G401.6 (cell line): ENCODE data around the gene PPP1R14C.

ENCODE experiments used
- FAIRE-seq: peaks from 2 replicates; lab custom pipeline; 2012; peaks lifted over from hg19 to GRCh38; lab: Jason Lieb, UNC

PPP1R14C gene

DNA sequence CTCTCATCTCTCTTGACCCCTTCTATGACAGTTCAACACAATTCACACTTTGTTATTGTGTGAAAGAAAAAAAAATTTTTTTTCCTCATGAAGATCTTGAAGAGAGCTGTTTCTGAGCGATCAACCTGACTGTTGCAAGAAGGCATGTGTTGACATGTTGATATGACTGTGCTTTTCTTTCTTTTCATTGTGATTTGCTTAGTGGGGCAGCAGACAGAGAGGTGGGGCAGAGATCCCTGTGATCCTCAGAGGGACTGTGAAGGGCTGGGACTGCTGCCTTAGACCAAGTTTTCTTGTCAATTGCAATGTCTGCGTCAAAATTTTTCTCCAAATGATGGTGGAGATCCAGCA is 155.2 kb downstream of the PPP1R14C start:
- FAIRE-seq = no peak

DNA sequence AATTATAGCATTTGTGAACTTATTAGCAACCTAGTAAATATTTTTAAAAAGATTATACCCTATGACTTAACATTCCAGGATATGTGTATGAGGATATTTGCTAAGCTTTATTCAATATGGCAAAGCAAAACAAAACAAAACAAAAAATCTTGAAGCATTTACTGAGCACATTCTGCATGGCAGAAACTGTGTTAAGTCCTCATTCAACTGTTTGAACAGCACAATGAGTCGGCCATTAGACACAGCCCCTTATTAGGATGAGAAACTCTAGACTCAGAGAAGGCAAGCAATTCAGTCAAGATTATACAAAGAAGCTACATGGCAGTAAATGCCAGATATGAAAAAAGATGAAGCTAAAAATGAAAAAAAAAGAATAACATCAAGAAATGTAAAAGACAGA is 155.8 kb downstream of the PPP1R14C start:
- FAIRE-seq = no peak
